ENCODE measurements around the gene ANO10. TPM values are rescaled to one million over a fixed set of nuclear protein-coding genes. Genes with fewer than 3 reads are reported as not detected.

Gene ANO10
- total RNA-seq, 1 experiment from 2014 or later: 9.7 TPM

DNA sequence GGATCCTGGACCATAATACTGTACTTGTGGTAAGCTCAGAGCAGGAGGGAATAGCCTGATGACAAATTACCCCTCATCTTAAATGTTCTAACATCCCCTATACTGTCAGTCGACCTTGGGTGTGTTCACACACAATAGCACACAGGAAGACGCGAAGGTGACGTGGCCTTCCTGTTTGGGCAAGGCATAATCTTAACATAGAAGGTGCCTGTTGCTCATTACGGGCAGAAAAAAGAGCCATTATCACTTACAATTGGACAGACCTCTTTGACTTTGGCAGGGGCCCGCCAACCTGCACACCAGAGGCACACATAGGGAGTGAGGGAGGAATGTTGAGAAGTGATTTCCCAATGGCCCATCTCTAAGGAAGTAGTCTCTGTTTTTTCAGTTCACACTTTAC, 144.2 kb downstream of the ANO10 start:
- Histone ChIP-seq H3K9me3 (ENCODE audit: low read depth, low read length, poor library complexity, severe bottlenecking) (no peaks in the 10 kb centered on the region), H3K27ac (ENCODE audit: low read depth, low read length, poor library complexity, severe bottlenecking) (no peak overlapping the region), H3K27me3 (replicated peaks; ENCODE audit: insufficient read depth, low read depth, low read length, poor library complexity) (no peaks in the 10 kb centered on the region), H3K4me3 (ENCODE audit: low read depth, low read length, poor library complexity, severe bottlenecking) (no peak overlapping the region), H3K36me3 (ENCODE audit: insufficient read depth, low read length, poor library complexity, severe bottlenecking) (no peaks in the 10 kb centered on the region), H3K4me1 (ENCODE audit: insufficient read depth, low read length, poor library complexity, severe bottlenecking) (no peaks in the 10 kb centered on the region)
- intact Hi-C loops (cut with micrococcal nuclease; ENCODE audit: unreplicated experiment): no loop called here
- CTCF ChIA-PET: no interaction called here
- no TSS peak for BruUV-seq (replicated peaks)
- POLR2A ChIA-PET (ENCODE audit: low non-redundant PET): no interaction called here
- DNase-seq (ENCODE audit: low spot score): no peak
- TF ChIP-seq, protein P1, sequence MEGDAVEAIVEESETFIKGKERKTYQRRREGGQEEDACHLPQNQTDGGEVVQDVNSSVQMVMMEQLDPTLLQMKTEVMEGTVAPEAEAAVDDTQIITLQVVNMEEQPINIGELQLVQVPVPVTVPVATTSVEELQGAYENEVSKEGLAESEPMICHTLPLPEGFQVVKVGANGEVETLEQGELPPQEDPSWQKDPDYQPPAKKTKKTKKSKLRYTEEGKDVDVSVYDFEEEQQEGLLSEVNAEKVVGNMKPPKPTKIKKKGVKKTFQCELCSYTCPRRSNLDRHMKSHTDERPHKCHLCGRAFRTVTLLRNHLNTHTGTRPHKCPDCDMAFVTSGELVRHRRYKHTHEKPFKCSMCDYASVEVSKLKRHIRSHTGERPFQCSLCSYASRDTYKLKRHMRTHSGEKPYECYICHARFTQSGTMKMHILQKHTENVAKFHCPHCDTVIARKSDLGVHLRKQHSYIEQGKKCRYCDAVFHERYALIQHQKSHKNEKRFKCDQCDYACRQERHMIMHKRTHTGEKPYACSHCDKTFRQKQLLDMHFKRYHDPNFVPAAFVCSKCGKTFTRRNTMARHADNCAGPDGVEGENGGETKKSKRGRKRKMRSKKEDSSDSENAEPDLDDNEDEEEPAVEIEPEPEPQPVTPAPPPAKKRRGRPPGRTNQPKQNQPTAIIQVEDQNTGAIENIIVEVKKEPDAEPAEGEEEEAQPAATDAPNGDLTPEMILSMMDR (conservative IDR thresholded peaks at IDR 0.05; ENCODE audit: low read depth, low read length): no peak
- no peak for TF ChIP-seq EZH2 (IDR thresholded peaks at IDR 0.05; ENCODE audit: borderline replicate concordance, low read depth, low read length, poor library complexity, severe bottlenecking)

DNA sequence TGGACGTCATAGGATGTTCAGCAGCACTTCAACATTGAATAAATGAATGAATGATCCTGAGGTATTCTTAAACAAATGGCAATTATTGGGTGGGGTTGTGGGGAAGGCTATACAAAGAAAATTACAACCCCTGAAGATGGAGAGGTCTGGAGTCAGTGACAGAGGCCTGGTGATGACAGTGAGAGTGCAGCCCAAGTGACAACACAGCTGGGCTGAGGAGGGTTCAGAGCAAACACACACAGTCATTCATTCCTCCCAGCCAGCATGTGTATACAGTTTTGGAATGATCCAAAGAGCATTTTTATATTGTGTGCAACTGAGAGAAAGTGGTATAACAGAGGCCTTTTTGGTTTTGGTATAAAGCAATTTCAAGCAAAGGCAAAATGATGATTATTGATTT, 148.1 kb downstream of the ANO10 start:
- CTCF ChIA-PET: no interaction called here
- no TSS peak for BruUV-seq (replicated peaks)
- no peaks in the 10 kb centered on the region for H3K4me1 ChIP-seq (ENCODE audit: insufficient read depth, low read length, poor library complexity, severe bottlenecking)
- no peaks in the 10 kb centered on the region for H3K36me3 ChIP-seq (ENCODE audit: insufficient read depth, low read length, poor library complexity, severe bottlenecking)
- no peak for DNase-seq (ENCODE audit: low spot score)
- no peak overlapping the region for H3K4me3 ChIP-seq (ENCODE audit: low read depth, low read length, poor library complexity, severe bottlenecking)
- H3K27ac ChIP-seq (ENCODE audit: low read depth, low read length, poor library complexity, severe bottlenecking): no peak overlapping the region
- POLR2A ChIA-PET (ENCODE audit: low non-redundant PET): no interaction called here
- TF ChIP-seq, protein P1 (conservative IDR thresholded peaks at IDR 0.05; ENCODE audit: low read depth, low read length): no peak
- no peak for TF ChIP-seq EZH2 (IDR thresholded peaks at IDR 0.05; ENCODE audit: borderline replicate concordance, low read depth, low read length, poor library complexity, severe bottlenecking)
- intact Hi-C loops (cut with micrococcal nuclease; ENCODE audit: unreplicated experiment): no loop called here
- no peaks in the 10 kb centered on the region for H3K9me3 ChIP-seq (ENCODE audit: low read depth, low read length, poor library complexity, severe bottlenecking)
- no peaks in the 10 kb centered on the region for H3K27me3 ChIP-seq (replicated peaks; ENCODE audit: insufficient read depth, low read depth, low read length, poor library complexity)

DNA sequence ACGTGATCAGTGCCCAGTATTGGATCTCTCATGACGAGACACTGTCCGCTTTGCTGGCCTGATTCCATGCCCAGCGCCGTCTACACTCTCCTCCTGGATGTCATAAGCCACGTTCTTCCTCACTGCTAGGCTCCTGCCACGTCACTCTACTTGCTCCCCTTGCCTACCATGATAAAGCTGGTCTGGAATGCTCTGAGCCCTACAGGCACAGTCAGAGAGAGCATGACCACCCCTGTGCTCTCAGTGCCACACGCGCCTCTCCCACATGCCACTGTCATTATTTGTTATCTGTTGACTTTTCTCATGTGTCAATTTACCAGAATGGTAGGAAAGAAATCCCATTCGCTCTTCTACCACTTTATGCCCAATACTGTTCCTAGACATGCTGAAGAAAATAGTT, 148.6 kb downstream of the ANO10 start:
- CTCF ChIA-PET: no interaction called here
- BruUV-seq (replicated peaks): no TSS peak

More for the DNA sequence above, 148.6 kb downstream of the ANO10 start:
- no peaks in the 10 kb centered on the region for H3K4me1 ChIP-seq (ENCODE audit: insufficient read depth, low read length, poor library complexity, severe bottlenecking)
- POLR2A ChIA-PET (ENCODE audit: low non-redundant PET): no interaction called here
- H3K9me3 ChIP-seq (ENCODE audit: low read depth, low read length, poor library complexity, severe bottlenecking): no peaks in the 10 kb centered on the region
- no peak overlapping the region for H3K4me3 ChIP-seq (ENCODE audit: low read depth, low read length, poor library complexity, severe bottlenecking)
- TF ChIP-seq, protein P1 (conservative IDR thresholded peaks at IDR 0.05; ENCODE audit: low read depth, low read length): no peak
- TF ChIP-seq EZH2 (IDR thresholded peaks at IDR 0.05; ENCODE audit: borderline replicate concordance, low read depth, low read length, poor library complexity, severe bottlenecking): no peak
- no peak for DNase-seq (ENCODE audit: low spot score)
- H3K36me3 ChIP-seq (ENCODE audit: insufficient read depth, low read length, poor library complexity, severe bottlenecking): no peaks in the 10 kb centered on the region
- intact Hi-C loops (cut with micrococcal nuclease; ENCODE audit: unreplicated experiment): no loop called here
- no peak overlapping the region for H3K27ac ChIP-seq (ENCODE audit: low read depth, low read length, poor library complexity, severe bottlenecking)
- H3K27me3 ChIP-seq (replicated peaks; ENCODE audit: insufficient read depth, low read depth, low read length, poor library complexity): no peaks in the 10 kb centered on the region
